GM19455 (cell line): ENCODE results near the gene TM4SF20.
"Not testable (repeated sequence)": the region's sequence is repeated elsewhere in the genome, so short reads cannot be mapped to it uniquely, and the experiment has no call there.

Experiments used
- ATAC-seq: cut with Tn5 transposase; IDR thresholded peaks from one replicate; pipeline ENCODE4 v1.9.1; 2021; ENCODE audit not compliant: unreplicated experiment

Gene TM4SF20

GRCh38 chr2:227398684-227399670 is 19.9 kb upstream of the TM4SF20 start:
- no peak for ATAC-seq

- ATAC-seq: no peak
Observed at GRCh38 chr2:227397562-227397961, 18.5 kb upstream of the TM4SF20 start.

GRCh38 chr2:227395556-227395955 is 16.4 kb upstream of the TM4SF20 start:
- no peak for ATAC-seq

GRCh38 chr2:227394401-227394800 is 15.3 kb upstream of the TM4SF20 start:
- no peak for ATAC-seq

- no peak for ATAC-seq
Observed at GRCh38 chr2:227390468-227391256, 11.6 kb upstream of the TM4SF20 start.

- ATAC-seq: no peak
Observed at GRCh38 chr2:227389661-227390060, 10.6 kb upstream of the TM4SF20 start.

GRCh38 chr2:227389231-227389630 is 10.1 kb upstream of the TM4SF20 start:
- no peak for ATAC-seq

GRCh38 chr2:227388537-227389011 is 9.5 kb upstream of the TM4SF20 start:
- ATAC-seq: no peak

- not testable (repeated sequence) for ATAC-seq
Observed at GRCh38 chr2:227387583-227387982, 8.5 kb upstream of the TM4SF20 start, which contains the start of gene SCYGR1. Gene SCYGR1, minus strand, starts transcription at chr2:227387949. Its CDS starts 0 bp downstream, at chr2:227387949.

- ATAC-seq: no peak
Observed at GRCh38 chr2:227386630-227387029, 7.5 kb upstream of the TM4SF20 start.

GRCh38 chr2:227383686-227384085 is 4.6 kb upstream of the TM4SF20 start:
- ATAC-seq: no peak

GRCh38 chr2:227382241-227382835 is 3.2 kb upstream of the TM4SF20 start:
- ATAC-seq: not testable (repeated sequence)

GRCh38 chr2:227378371-227378782 is 729 bp downstream of the TM4SF20 start:
- no peak for ATAC-seq

GRCh38 chr2:227377467-227378351 is 1.4 kb downstream of the TM4SF20 start:
- no peak for ATAC-seq

- ATAC-seq: no peak
Observed at GRCh38 chr2:227376656-227377396, 2.3 kb downstream of the TM4SF20 start.

GRCh38 chr2:227374158-227374557 is 4.9 kb downstream of the TM4SF20 start:
- no peak for ATAC-seq

- ATAC-seq: no peak
Observed at GRCh38 chr2:227373389-227373788, 5.7 kb downstream of the TM4SF20 start.

- ATAC-seq: no peak
Observed at GRCh38 chr2:227370791-227371312, 8.3 kb downstream of the TM4SF20 start.

- ATAC-seq: no peak
Observed at GRCh38 chr2:227370092-227370491, 9.0 kb downstream of the TM4SF20 start.
